ENCODE measurements around the gene TRPM1. TPM values are rescaled to one million over a fixed set of nuclear protein-coding genes. Genes with fewer than 3 reads are reported as not detected.

The TRPM1 gene
- total RNA-seq, 2 donors from 2014 or later = not detected

DNA sequence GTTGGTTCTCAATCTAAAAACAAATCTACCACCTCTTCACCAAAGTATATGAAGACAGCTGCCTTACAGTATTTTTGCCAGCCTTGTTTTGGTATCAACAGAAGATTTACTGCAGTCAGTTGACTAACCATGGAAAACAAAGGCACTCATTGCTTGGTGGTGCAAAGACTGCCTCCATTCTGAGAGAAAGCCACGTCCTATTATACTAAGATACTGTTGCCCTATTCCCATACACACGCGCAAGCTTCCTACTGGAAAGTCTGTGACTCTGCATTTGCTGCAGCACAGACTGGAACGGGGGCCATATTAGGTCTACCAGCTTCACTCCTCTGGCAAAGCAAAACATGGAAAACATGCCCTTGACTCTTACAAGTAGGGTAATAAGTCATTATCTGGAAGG lies 128.1 kb downstream of the TRPM1 start:
- Histone ChIP-seq H3K27ac (no peak overlapping the region), H3K36me3 (replicated peaks in 1 of 2; ENCODE audit: insufficient read depth in 1 of 2, low read depth in 2 of 2) (peaks cover 0 to 7% of the 10 kb centered on the region in 2 donors), H3K4me3 (no peak overlapping the region), H3K9me3 (no peaks in the 10 kb centered on the region), H3K4me1 (peaks cover 7% of the 10 kb centered on the region), H3K27me3 (no peaks in the 10 kb centered on the region)
- WGBS, 2 donors = 91 to 97% methylated on average over 4 of the region's 4 CpGs
- intact Hi-C loops (cut with DNase I) = no loop called here
- TF ChIP-seq, protein P1, sequence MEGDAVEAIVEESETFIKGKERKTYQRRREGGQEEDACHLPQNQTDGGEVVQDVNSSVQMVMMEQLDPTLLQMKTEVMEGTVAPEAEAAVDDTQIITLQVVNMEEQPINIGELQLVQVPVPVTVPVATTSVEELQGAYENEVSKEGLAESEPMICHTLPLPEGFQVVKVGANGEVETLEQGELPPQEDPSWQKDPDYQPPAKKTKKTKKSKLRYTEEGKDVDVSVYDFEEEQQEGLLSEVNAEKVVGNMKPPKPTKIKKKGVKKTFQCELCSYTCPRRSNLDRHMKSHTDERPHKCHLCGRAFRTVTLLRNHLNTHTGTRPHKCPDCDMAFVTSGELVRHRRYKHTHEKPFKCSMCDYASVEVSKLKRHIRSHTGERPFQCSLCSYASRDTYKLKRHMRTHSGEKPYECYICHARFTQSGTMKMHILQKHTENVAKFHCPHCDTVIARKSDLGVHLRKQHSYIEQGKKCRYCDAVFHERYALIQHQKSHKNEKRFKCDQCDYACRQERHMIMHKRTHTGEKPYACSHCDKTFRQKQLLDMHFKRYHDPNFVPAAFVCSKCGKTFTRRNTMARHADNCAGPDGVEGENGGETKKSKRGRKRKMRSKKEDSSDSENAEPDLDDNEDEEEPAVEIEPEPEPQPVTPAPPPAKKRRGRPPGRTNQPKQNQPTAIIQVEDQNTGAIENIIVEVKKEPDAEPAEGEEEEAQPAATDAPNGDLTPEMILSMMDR (IDR thresholded peaks at IDR 0.05) = no peak
- TF ChIP-seq POLR2A (IDR thresholded peaks at IDR 0.05) = no peak
- no peak for DNase-seq
- no peak for ATAC-seq

GRCh38 chr15:30969724-30970123 lies 131.8 kb downstream of the TRPM1 start:
- Histone ChIP-seq H3K27ac (no peak overlapping the region), H3K4me3 (no peak overlapping the region), H3K27me3 (no peaks in the 10 kb centered on the region), H3K9me3 (no peaks in the 10 kb centered on the region), H3K4me1 (no peaks in the 10 kb centered on the region), H3K36me3 (replicated peaks in 1 of 2; ENCODE audit: insufficient read depth in 1 of 2, low read depth in 2 of 2) (peaks cover 0 to 13% of the 10 kb centered on the region in 2 donors)
- WGBS, 2 donors = 98 to 99% methylated on average over 2 of the region's 2 CpGs
- DNase-seq (no peak), ATAC-seq (no peak)
- intact Hi-C loops (cut with DNase I) = loop anchor here (10.0 kb wide), 1 partner anchor 155 kb away; no protein-coding TSS in a partner anchor
- TF ChIP-seq POLR2A (IDR thresholded peaks at IDR 0.05) = no peak
- TF ChIP-seq, protein P1 (IDR thresholded peaks at IDR 0.05) = no peak

GRCh38 chr15:30963681-30964080 lies 137.8 kb downstream of the TRPM1 start:
- no peaks in the 10 kb centered on the region for H3K27me3 ChIP-seq
- H3K4me3 ChIP-seq = no peak overlapping the region
- intact Hi-C loops (cut with DNase I) = loop anchor here (10.0 kb wide), 1 partner anchor 161 kb away; no protein-coding TSS in a partner anchor
- no peak overlapping the region for H3K27ac ChIP-seq
- DNase-seq = no peak
- H3K36me3 ChIP-seq (replicated peaks in 1 of 2; ENCODE audit: insufficient read depth in 1 of 2, low read depth in 2 of 2) = peaks cover 0 to 14% of the 10 kb centered on the region in 2 donors
- no peak for ATAC-seq
- TF ChIP-seq, protein P1 (IDR thresholded peaks at IDR 0.05) = no peak
- TF ChIP-seq POLR2A (IDR thresholded peaks at IDR 0.05) = no peak
- H3K4me1 ChIP-seq = no peaks in the 10 kb centered on the region
- WGBS, 2 donors = 80 to 84% methylated on average over 3 of the region's 3 CpGs
- no peaks in the 10 kb centered on the region for H3K9me3 ChIP-seq

DNA sequence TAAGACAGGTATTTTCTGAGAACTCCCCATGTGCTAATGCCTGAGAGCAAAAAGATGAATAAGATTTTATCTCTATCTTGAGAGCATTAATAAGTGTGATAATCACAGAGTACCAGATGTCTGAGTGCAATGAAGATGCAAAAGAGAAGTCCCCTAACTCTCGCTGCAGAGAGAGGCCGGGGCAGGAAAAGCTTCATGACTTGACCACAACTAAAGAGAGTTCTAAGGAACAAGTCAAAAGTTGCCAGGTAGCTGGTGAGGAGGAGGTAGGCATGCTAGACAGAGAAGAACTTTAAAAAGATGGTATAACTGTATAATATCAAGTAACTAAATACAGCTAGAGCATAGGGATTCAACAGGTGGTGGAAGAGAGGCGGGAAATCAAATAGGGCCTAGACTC lies 138.9 kb downstream of the TRPM1 start:
- TF ChIP-seq, protein P1 (IDR thresholded peaks at IDR 0.05) = no peak
- no peak for TF ChIP-seq POLR2A (IDR thresholded peaks at IDR 0.05)
- no peak for ATAC-seq
- intact Hi-C loops (cut with DNase I) = loop anchor here (10.0 kb wide), 1 partner anchor 162 kb away; no protein-coding TSS in a partner anchor
- Histone ChIP-seq H3K4me3 (no peak overlapping the region), H3K4me1 (no peaks in the 10 kb centered on the region), H3K9me3 (no peaks in the 10 kb centered on the region), H3K27ac (no peak overlapping the region), H3K36me3 (replicated peaks in 1 of 2; ENCODE audit: insufficient read depth in 1 of 2, low read depth in 2 of 2) (peaks cover 0 to 14% of the 10 kb centered on the region in 2 donors), H3K27me3 (no peaks in the 10 kb centered on the region)
- no peak for DNase-seq
- WGBS, 2 donors = 83 to 100% methylated on average over 3 of the region's 3 CpGs

DNA sequence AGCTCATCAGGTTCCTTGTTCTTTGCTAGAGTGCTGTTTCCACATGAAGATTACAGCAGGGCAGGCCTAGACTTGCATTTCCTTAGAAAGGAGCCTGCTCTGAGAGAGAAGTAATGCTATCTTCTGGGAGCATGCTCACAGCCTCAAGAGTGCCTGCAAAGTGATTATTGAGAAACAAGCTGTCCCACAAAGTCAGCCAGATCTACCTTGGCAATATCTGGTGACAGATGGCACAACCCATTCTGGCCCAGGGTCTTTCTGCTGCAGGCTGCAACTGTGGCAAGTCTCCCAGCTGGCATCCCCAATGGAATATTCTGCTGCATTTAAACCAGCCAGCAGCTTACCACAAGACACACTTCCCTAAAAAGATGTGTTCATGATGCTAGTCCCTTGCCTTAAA lies 139.4 kb downstream of the TRPM1 start:
- DNase-seq (no peak), ATAC-seq (no peak)
- no peaks in the 10 kb centered on the region for H3K4me1 ChIP-seq
- H3K27me3 ChIP-seq = no peaks in the 10 kb centered on the region
- no peaks in the 10 kb centered on the region for H3K9me3 ChIP-seq
- TF ChIP-seq, protein P1 (IDR thresholded peaks at IDR 0.05) = no peak
- no peak for TF ChIP-seq POLR2A (IDR thresholded peaks at IDR 0.05)
- intact Hi-C loops (cut with DNase I) = loop anchor here (10.0 kb wide), 1 partner anchor 163 kb away; no protein-coding TSS in a partner anchor
- peaks cover 0 to 14% of the 10 kb centered on the region in 2 donors for H3K36me3 ChIP-seq (replicated peaks in 1 of 2; ENCODE audit: insufficient read depth in 1 of 2, low read depth in 2 of 2)
- no peak overlapping the region for H3K27ac ChIP-seq
- no peak overlapping the region for H3K4me3 ChIP-seq

Data from body of pancreas (tissue), 4 donors.